Measurements from ENCODE around the gene PRKAB2.

PRKAB2 gene

GRCh38 chr1:147215540-147215916, 43.3 kb upstream of the PRKAB2 start:
- Histone ChIP-seq H3K4me2 (ENCODE audit: low read length) (no peak overlapping the region), H3K27me3 (ENCODE audit: low read depth, low read length) (peaks cover 18% of the 10 kb centered on the region), H3K9ac (ENCODE audit: low read length) (no peak overlapping the region), H3K79me2 (ENCODE audit: low read length) (no peaks in the 10 kb centered on the region), H4K20me1 (ENCODE audit: insufficient read depth, low read length) (no peaks in the 10 kb centered on the region), H2AFZ (ENCODE audit: low read depth, low read length) (no peak overlapping the region), H3K27ac (ENCODE audit: low read length) (no peak overlapping the region), H3K4me1 (ENCODE audit: low read length) (no peaks in the 10 kb centered on the region), H3K36me3 (replicated peaks; ENCODE audit: low read depth, low read length) (no peaks in the 10 kb centered on the region), H3K4me3 (ENCODE audit: low read length) (no peak overlapping the region), H3K9me3 (ENCODE audit: insufficient read depth, low read length) (no peaks in the 10 kb centered on the region)
- TF ChIP-seq EZH2phosphoT487 (IDR thresholded peaks at IDR 0.05; ENCODE audit: low read depth): no peak
- TF ChIP-seq CTCF (IDR thresholded peaks at IDR 0.05; ENCODE audit: low read depth, low read length): no peak

GRCh38 chr1:147214842-147215539, 42.7 kb upstream of the PRKAB2 start:
- Histone ChIP-seq H3K27me3 (ENCODE audit: low read depth, low read length) (peaks cover 20% of the 10 kb centered on the region), H3K9ac (ENCODE audit: low read length) (no peak overlapping the region), H3K27ac (ENCODE audit: low read length) (no peak overlapping the region), H3K4me3 (ENCODE audit: low read length) (no peak overlapping the region), H3K79me2 (ENCODE audit: low read length) (no peaks in the 10 kb centered on the region), H4K20me1 (ENCODE audit: insufficient read depth, low read length) (no peaks in the 10 kb centered on the region), H3K4me2 (ENCODE audit: low read length) (no peak overlapping the region), H3K4me1 (ENCODE audit: low read length) (no peaks in the 10 kb centered on the region), H3K36me3 (replicated peaks; ENCODE audit: low read depth, low read length) (no peaks in the 10 kb centered on the region), H2AFZ (ENCODE audit: low read depth, low read length) (no peak overlapping the region), H3K9me3 (ENCODE audit: insufficient read depth, low read length) (no peaks in the 10 kb centered on the region)
- TF ChIP-seq EZH2phosphoT487 (IDR thresholded peaks at IDR 0.05; ENCODE audit: low read depth) (no peak), CTCF (IDR thresholded peaks at IDR 0.05; ENCODE audit: low read depth, low read length) (no peak)

GRCh38 chr1:147214325-147214724, 42.1 kb upstream of the PRKAB2 start:
- TF ChIP-seq CTCF (IDR thresholded peaks at IDR 0.05; ENCODE audit: low read depth, low read length) (no peak), EZH2phosphoT487 (IDR thresholded peaks at IDR 0.05; ENCODE audit: low read depth) (no peak)
- Histone ChIP-seq H4K20me1 (ENCODE audit: insufficient read depth, low read length) (no peaks in the 10 kb centered on the region), H3K36me3 (replicated peaks; ENCODE audit: low read depth, low read length) (no peaks in the 10 kb centered on the region), H3K4me1 (ENCODE audit: low read length) (no peaks in the 10 kb centered on the region), H3K9ac (ENCODE audit: low read length) (no peak overlapping the region), H3K9me3 (ENCODE audit: insufficient read depth, low read length) (no peaks in the 10 kb centered on the region), H3K4me3 (ENCODE audit: low read length) (no peak overlapping the region), H2AFZ (ENCODE audit: low read depth, low read length) (no peak overlapping the region), H3K27ac (ENCODE audit: low read length) (no peak overlapping the region), H3K4me2 (ENCODE audit: low read length) (no peak overlapping the region), H3K79me2 (ENCODE audit: low read length) (no peaks in the 10 kb centered on the region), H3K27me3 (ENCODE audit: low read depth, low read length) (peaks cover 27% of the 10 kb centered on the region)

- Histone ChIP-seq H2AFZ (ENCODE audit: low read depth, low read length) (no peak overlapping the region), H3K9ac (ENCODE audit: low read length) (no peak overlapping the region), H3K27me3 (ENCODE audit: low read depth, low read length) (peaks cover 27% of the 10 kb centered on the region), H3K79me2 (ENCODE audit: low read length) (no peaks in the 10 kb centered on the region), H4K20me1 (ENCODE audit: insufficient read depth, low read length) (no peaks in the 10 kb centered on the region), H3K4me3 (ENCODE audit: low read length) (no peak overlapping the region), H3K4me1 (ENCODE audit: low read length) (no peaks in the 10 kb centered on the region), H3K27ac (ENCODE audit: low read length) (no peak overlapping the region), H3K9me3 (ENCODE audit: insufficient read depth, low read length) (no peaks in the 10 kb centered on the region), H3K36me3 (replicated peaks; ENCODE audit: low read depth, low read length) (no peaks in the 10 kb centered on the region), H3K4me2 (ENCODE audit: low read length) (no peak overlapping the region)
- no peak for TF ChIP-seq CTCF (IDR thresholded peaks at IDR 0.05; ENCODE audit: low read depth, low read length)
- no peak for TF ChIP-seq EZH2phosphoT487 (IDR thresholded peaks at IDR 0.05; ENCODE audit: low read depth)
Measured at GRCh38 chr1:147213271-147213670, 41.0 kb upstream of the PRKAB2 start.

Measured in OCI-LY3 (cell line).